K562 (cell line): ENCODE results near the gene NDUFB8. TPM values are rescaled to one million over a fixed set of nuclear protein-coding genes. Genes with fewer than 3 reads are reported as not detected.

Experiments used
- CC2D1A ChIP-seq: fragments of 450-650 bp; IDR thresholded peaks from 2 replicates; pipeline ENCODE4 v1.6.1; 2017; ENCODE audit warnings: mild to moderate bottlenecking
- CGGBP1 ChIP-seq: fragments of 250-450 bp; sonication (Bioruptor Pico); IDR thresholded peaks from 2 replicates; pipeline ENCODE4 v1.9.0; 2021; ENCODE audit warnings: mild to moderate bottlenecking
- CREB3 ChIP-seq: fragments of 450-650 bp; conservative IDR thresholded peaks from 2 replicates; pipeline ENCODE4 v1.6.1; 2016; ENCODE audit warnings: missing genetic modification characterization, low read depth, mild to moderate bottlenecking, missing compliant biosample characterization, moderate library complexity
- E2F4 ChIP-seq: sonication (generic); formaldehyde crosslinking; IDR thresholded peaks from 2 replicates; pipeline ENCODE4 v1.8.0; 2022; ENCODE audit warnings: mild to moderate bottlenecking, low read depth, missing genetic modification reagents
- ERF ChIP-seq: fragments of 450-650 bp; formaldehyde crosslinking; IDR thresholded peaks from 2 replicates; pipeline ENCODE4 v1.4.0; 2020; ENCODE audit warnings: mild to moderate bottlenecking, mixed read lengths
- ESRRA ChIP-seq: fragments of 450-650 bp; IDR thresholded peaks from 2 replicates; pipeline ENCODE4 v1.6.1; 2014; ENCODE audit warnings: low read depth, mild to moderate bottlenecking, moderate library complexity, borderline replicate concordance
- ETS1 ChIP-seq: conservative IDR thresholded peaks from 2 replicates; pipeline ENCODE4 v1.6.1; 2011; ENCODE audit warnings: low read depth, mild to moderate bottlenecking, low read length; ENCODE audit not compliant: control insufficient read depth
- ETS2 ChIP-seq: IDR thresholded peaks from 2 replicates; pipeline ENCODE4 v1.6.1; 2016; ENCODE audit warnings: borderline replicate concordance, missing genetic modification characterization, mild to moderate bottlenecking, moderate library complexity, missing compliant biosample characterization; ENCODE audit not compliant: poor library complexity, severe bottlenecking
- FOXP4 ChIP-seq: sonication (generic); formaldehyde crosslinking; IDR thresholded peaks from 2 replicates; pipeline ENCODE4 v1.8.0; 2022; ENCODE audit warnings: mild to moderate bottlenecking, missing genetic modification reagents, borderline replicate concordance
- HINFP ChIP-seq: fragments of 450-650 bp; conservative IDR thresholded peaks from 2 replicates; pipeline ENCODE4 v1.6.1; 2016; ENCODE audit warnings: missing genetic modification characterization, low read depth, mild to moderate bottlenecking, control low read depth, missing compliant biosample characterization
- POU5F1 ChIP-seq: fragments of 150-350 bp; IDR thresholded peaks from 2 replicates; pipeline ENCODE4 v1.6.1; 2014; ENCODE audit warnings: borderline replicate concordance, low read length, low read depth, mild to moderate bottlenecking; ENCODE audit not compliant: partially characterized antibody
- RBM14 ChIP-seq: fragments of 200-400 bp; formaldehyde crosslinking; IDR thresholded peaks from 2 replicates; pipeline ENCODE4 v1.6.1; 2018; ENCODE audit warnings: low read depth, mild to moderate bottlenecking, low read length, moderate library complexity, borderline replicate concordance; ENCODE audit not compliant: insufficient read depth
- TAF7 ChIP-seq: fragments of 450-650 bp; IDR thresholded peaks from 2 replicates; pipeline ENCODE4 v1.6.1; 2016; ENCODE audit warnings: missing genetic modification characterization, missing compliant biosample characterization
- TCF7 ChIP-seq: sonication (generic); IDR thresholded peaks from 2 replicates; pipeline ENCODE4 v1.6.1; 2016; ENCODE audit warnings: antibody characterized with exemption, borderline replicate concordance
- ZFP30 ChIP-seq: fragments of 250-450 bp; sonication (Bioruptor Pico); IDR thresholded peaks from 2 replicates; pipeline ENCODE4 v1.8.0; 2022; ENCODE audit warnings: moderate library complexity, mild to moderate bottlenecking, inconsistent platforms, borderline replicate concordance
- ZNF121 ChIP-seq: sonication (generic); formaldehyde crosslinking; conservative IDR thresholded peaks from 2 replicates; pipeline ENCODE4 v1.8.0; 2022; ENCODE audit warnings: missing genetic modification reagents
- ZNF449 ChIP-seq: fragments of 250-450 bp; sonication (Bioruptor Pico); IDR thresholded peaks from 2 replicates; pipeline ENCODE4 v1.8.0; 2022; ENCODE audit warnings: moderate library complexity, mild to moderate bottlenecking, inconsistent platforms
- polyA plus RNA-seq, 8 experiments: library from polyadenylated mRNA; depleted of rRNA in 4 of 8; stranded (reverse) in 5 of 8; unstranded in 3 of 8; fragments of >200 nt; fragmentation: Nextera tagmentation in 2 of 8; fragmentation: Illumina TruSeq in 1 of 8; extraction: Ambion mirVana in 2 of 8; extraction: Trizol in 1 of 8; gene quantifications; 2 replicates each; pipeline versions ENCODE4 v1.2.1 to v1.2.3, GENCODE V29; 2011 to 2014; ENCODE audit warnings: inconsistent platforms in 1 of 8, missing spikeins in 1 of 8
- total RNA-seq, 7 experiments: library from RNA; depleted of rRNA in 6 of 7; stranded (reverse); fragments of >200 nt in 6 of 7; fragmentation: Illumina TruSeq in 2 of 7; extraction: Trizol in 2 of 7; gene quantifications; 2 replicates each; pipeline versions ENCODE4 v1.2.1 to v1.2.3, GENCODE V29; 2011 to 2021; ENCODE audit warnings: low replicate concordance in 1 of 7

Gene NDUFB8
- total and polyA plus RNA-seq, 9 of the 15 experiments (the other 6 are each of a cell fraction or from before 2014, with no cell fraction given): 131 to 360 (median 199) TPM

- TF ChIP-seq HINFP (tag): no peak
- TF ChIP-seq ERF: no peak
- no peak for TF ChIP-seq CGGBP1 (CRISPR knock-in tag)
- no peak for TF ChIP-seq POU5F1
- no peak for TF ChIP-seq ZNF121 (CRISPR knock-in tag)
- TF ChIP-seq FOXP4 (CRISPR knock-in tag): no peak
- TF ChIP-seq ZFP30 (CRISPR knock-in tag): no peak
- TF ChIP-seq CREB3: no peak
- TF ChIP-seq CC2D1A: peak; percentile 83
- TF ChIP-seq E2F4 (CRISPR knock-in tag): no peak
- no peak for TF ChIP-seq ETS1
- peak; percentile 63; the same call in 1 of the 2 replicates for TF ChIP-seq ESRRA
- TF ChIP-seq RBM14: no peak
- no peak for TF ChIP-seq ZNF449 (CRISPR knock-in tag)
- no peak for TF ChIP-seq ETS2 (tag)
- TF ChIP-seq TAF7 (tag): no peak
- no peak for TF ChIP-seq TCF7
These were observed 6.2 kb upstream of the NDUFB8 start, which contains the start of gene HIF1AN (continued) for GRCh38 chr10:100535715-100536353.
